HepG2 (cell line): ENCODE results near the gene EMC8. TPM values are rescaled to one million over a fixed set of nuclear protein-coding genes. Genes with fewer than 3 reads are reported as not detected.

Source experiments
- CSRNP2 ChIP-seq: sonication (generic); formaldehyde crosslinking; conservative IDR thresholded peaks from 2 replicates; pipeline ENCODE4 v1.8.0; 2022; ENCODE audit warnings: low read depth, missing genetic modification reagents
- GLMP ChIP-seq: sonication (generic); formaldehyde crosslinking; IDR thresholded peaks from 2 replicates; pipeline ENCODE4 v1.9.0; 2021; ENCODE audit warnings: missing genetic modification reagents, mild to moderate bottlenecking, borderline replicate concordance
- HOXA7 ChIP-seq: sonication (generic); formaldehyde crosslinking; IDR thresholded peaks from 2 replicates; pipeline ENCODE4 v1.8.1; 2022; ENCODE audit warnings: mild to moderate bottlenecking, missing genetic modification reagents, moderate library complexity
- PHB2 ChIP-seq: fragments of 450-650 bp; IDR thresholded peaks from 2 replicates; pipeline ENCODE4 v1.6.1; 2018; ENCODE audit not compliant: partially characterized antibody
- PHF20 ChIP-seq: sonication (generic); formaldehyde crosslinking; IDR thresholded peaks from 2 replicates; pipeline ENCODE4 v1.5.0; 2020; ENCODE audit warnings: mild to moderate bottlenecking, missing genetic modification reagents
- PRPF4 ChIP-seq: fragments of 200-400 bp; formaldehyde crosslinking; IDR thresholded peaks from 2 replicates; pipeline ENCODE4 v1.6.1; 2016; ENCODE audit warnings: low read length, low read depth; ENCODE audit not compliant: poor library complexity, severe bottlenecking
- RFXANK ChIP-seq: IDR thresholded peaks from 2 replicates; pipeline ENCODE4 v1.6.1; 2016
- TAF1 ChIP-seq: sonication (generic); formaldehyde crosslinking; IDR thresholded peaks from 2 replicates; pipeline ENCODE4 v1.4.0; 2020; ENCODE audit warnings: missing genetic modification reagents
- THRA ChIP-seq: sonication (generic); formaldehyde crosslinking; IDR thresholded peaks from 2 replicates; pipeline ENCODE4 v1.4.0; 2020; ENCODE audit warnings: missing genetic modification reagents, borderline replicate concordance
- YY1 ChIP-seq: IDR thresholded peaks from 2 replicates; pipeline ENCODE4 v1.6.1; 2011; ENCODE audit warnings: low read length, low read depth, moderate library complexity, mild to moderate bottlenecking; ENCODE audit not compliant: insufficient read depth, insufficient replicate concordance
- ZBTB40 ChIP-seq, 2 experiments: fragments of 450-650 bp in 1 of 2; sonication (generic) in 1 of 2; formaldehyde crosslinking in 1 of 2; IDR thresholded peaks; 2 replicates each; pipeline versions ENCODE4 v1.6.1 to v1.8.0; 2016 to 2022; ENCODE audit warnings: antibody characterized with exemption in 1 of 2, mild to moderate bottlenecking in 1 of 2, missing genetic modification reagents in 1 of 2
- ZNF251 ChIP-seq: sonication (generic); formaldehyde crosslinking; IDR thresholded peaks from 2 replicates; pipeline ENCODE4 v1.9.0; 2021; ENCODE audit warnings: mild to moderate bottlenecking, missing genetic modification reagents
- ZNF510 ChIP-seq: sonication (generic); formaldehyde crosslinking; IDR thresholded peaks from 2 replicates; pipeline ENCODE4 v1.4.0; 2020; ENCODE audit warnings: low read depth, mild to moderate bottlenecking, missing genetic modification reagents
- ZNF589 ChIP-seq: sonication (generic); formaldehyde crosslinking; conservative IDR thresholded peaks from 2 replicates; pipeline ENCODE4 v1.8.0; 2022; ENCODE audit warnings: mild to moderate bottlenecking, moderate library complexity, missing genetic modification reagents
- ZNF652 ChIP-seq: IDR thresholded peaks from 2 replicates; pipeline ENCODE4 v1.6.1; 2016; ENCODE audit warnings: low read depth, borderline replicate concordance
- ZNF792 ChIP-seq: IDR thresholded peaks from 2 replicates; pipeline ENCODE4 v1.6.1; 2016
- polyA plus RNA-seq, 8 experiments: library from polyadenylated mRNA; depleted of rRNA in 3 of 8; stranded (reverse) in 7 of 8; unstranded in 1 of 8; fragments of >200 nt; fragmentation: Illumina TruSeq in 4 of 8; extraction: Trizol in 4 of 8; gene quantifications; 2 replicates each; pipeline versions ENCODE4 v1.2.1 to v1.2.3, GENCODE V29; 2011 to 2016; ENCODE audit warnings: low read depth in 4 of 8, missing spikeins in 1 of 8, mixed read lengths in 1 of 8; ENCODE audit not compliant: insufficient read depth in 1 of 8
- total RNA-seq, 5 experiments: library from RNA; depleted of rRNA; stranded (reverse); fragments of >200 nt; fragmentation: Illumina TruSeq; extraction: Trizol; gene quantifications; 2 replicates each; pipeline ENCODE4 v1.2.3, GENCODE V29; 2016; ENCODE audit warnings: low read depth in 1 of 5

EMC8 gene
- total and polyA plus RNA-seq, 2 of the 13 experiments (the other 11 are each of a cell fraction or from before 2014, with no cell fraction given), result 55.0 to 76.0 TPM

GRCh38 chr16:85821390-85822135 is 22.2 kb upstream of the EMC8 start (continued):
- no peak for TF ChIP-seq CSRNP2 (CRISPR knock-in tag)
- no peak for TF ChIP-seq YY1
- TF ChIP-seq PRPF4, result no peak
- TF ChIP-seq ZNF652 (CRISPR knock-in tag), result no peak
- no peak for TF ChIP-seq ZNF510
- no peak for TF ChIP-seq RFXANK (CRISPR knock-in tag)
- no peak for TF ChIP-seq ZNF792
- no peak for TF ChIP-seq ZNF251 (CRISPR knock-in tag)
- no peak for TF ChIP-seq PHB2
- no peak for TF ChIP-seq ZNF589 (CRISPR knock-in tag)
- no peak for TF ChIP-seq PHF20 (CRISPR knock-in tag)
- no peak for TF ChIP-seq GLMP (CRISPR knock-in tag)
- no peak for TF ChIP-seq ZBTB40 (IDR thresholded peaks at IDR 0.05)
- no peak for TF ChIP-seq ZBTB40 (CRISPR knock-in tag; IDR thresholded peaks at IDR 0.05)
- no peak for TF ChIP-seq HOXA7 (CRISPR knock-in tag)
- no peak for TF ChIP-seq TAF1
- TF ChIP-seq THRA (CRISPR knock-in tag), result peak; percentile 68
